ENCODE measurements around the gene ULK3. TPM values are rescaled to one million over a fixed set of nuclear protein-coding genes. Genes with fewer than 3 reads are reported as not detected.

The ULK3 gene
- total RNA-seq, 1 donor from 2014 or later, result 46.4 TPM

DNA sequence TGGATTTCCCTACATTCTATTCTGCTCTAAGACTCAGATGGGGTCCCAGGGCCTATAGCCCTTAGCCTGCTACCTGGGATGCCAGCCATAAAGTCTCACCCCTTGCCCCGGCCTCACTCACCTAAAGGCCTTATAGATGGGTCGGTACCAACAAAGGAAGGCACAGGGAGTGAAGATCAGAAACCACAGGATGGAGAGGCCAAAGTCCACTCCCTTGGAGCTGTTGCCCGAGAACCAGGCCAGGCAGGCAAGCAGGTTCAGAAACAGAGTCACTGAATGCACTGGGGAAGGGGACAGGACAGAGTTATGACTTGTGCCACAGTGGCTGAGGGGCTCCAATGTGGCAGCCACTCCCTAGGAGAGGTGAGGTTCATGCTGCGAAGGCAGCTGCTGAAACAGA is 7.4 kb upstream of the ULK3 start:
- DNase-seq (ENCODE audit: extremely low spot score, unreplicated experiment), result no peak
- H3K4me1 Mint-ChIP-seq (ENCODE audit: unreplicated experiment), result no peaks in the 10 kb centered on the region
- no peaks in the 10 kb centered on the region for H3K27me3 Mint-ChIP-seq
- no peak overlapping the region for H3K4me3 Mint-ChIP-seq
- no peaks in the 10 kb centered on the region for H3K9me3 Mint-ChIP-seq
- TF ChIP-seq, protein P1, sequence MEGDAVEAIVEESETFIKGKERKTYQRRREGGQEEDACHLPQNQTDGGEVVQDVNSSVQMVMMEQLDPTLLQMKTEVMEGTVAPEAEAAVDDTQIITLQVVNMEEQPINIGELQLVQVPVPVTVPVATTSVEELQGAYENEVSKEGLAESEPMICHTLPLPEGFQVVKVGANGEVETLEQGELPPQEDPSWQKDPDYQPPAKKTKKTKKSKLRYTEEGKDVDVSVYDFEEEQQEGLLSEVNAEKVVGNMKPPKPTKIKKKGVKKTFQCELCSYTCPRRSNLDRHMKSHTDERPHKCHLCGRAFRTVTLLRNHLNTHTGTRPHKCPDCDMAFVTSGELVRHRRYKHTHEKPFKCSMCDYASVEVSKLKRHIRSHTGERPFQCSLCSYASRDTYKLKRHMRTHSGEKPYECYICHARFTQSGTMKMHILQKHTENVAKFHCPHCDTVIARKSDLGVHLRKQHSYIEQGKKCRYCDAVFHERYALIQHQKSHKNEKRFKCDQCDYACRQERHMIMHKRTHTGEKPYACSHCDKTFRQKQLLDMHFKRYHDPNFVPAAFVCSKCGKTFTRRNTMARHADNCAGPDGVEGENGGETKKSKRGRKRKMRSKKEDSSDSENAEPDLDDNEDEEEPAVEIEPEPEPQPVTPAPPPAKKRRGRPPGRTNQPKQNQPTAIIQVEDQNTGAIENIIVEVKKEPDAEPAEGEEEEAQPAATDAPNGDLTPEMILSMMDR (conservative IDR thresholded peaks at IDR 0.05), result no peak
- no peak overlapping the region for H3K27ac Mint-ChIP-seq
- H3K36me3 Mint-ChIP-seq, result peaks cover 7% of the 10 kb centered on the region

DNA sequence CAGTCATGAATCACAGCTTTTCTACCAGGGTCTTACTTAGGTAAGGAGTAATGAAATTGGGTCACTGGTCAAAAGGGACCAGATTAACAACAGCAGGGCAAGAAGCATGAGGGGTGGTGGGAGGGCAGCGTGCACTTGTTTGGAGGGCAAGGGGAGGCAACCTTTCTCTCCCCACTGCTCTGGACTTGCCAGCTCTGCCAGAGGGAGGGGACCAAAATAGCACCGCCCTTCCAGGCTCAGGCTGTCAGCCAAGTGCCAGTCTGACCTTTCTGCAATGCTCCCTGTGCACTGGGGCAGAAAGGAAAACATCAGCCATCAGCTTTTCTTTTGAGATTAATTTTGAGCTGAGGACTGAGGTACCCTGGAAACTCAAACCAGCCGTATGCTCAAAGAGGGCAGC is 4.5 kb upstream of the ULK3 start:
- Mint-ChIP-seq H3K36me3 (peaks cover 10% of the 10 kb centered on the region), H3K4me1 (ENCODE audit: unreplicated experiment) (peaks cover 6% of the 10 kb centered on the region), H3K27ac (no peak overlapping the region), H3K4me3 (no peak overlapping the region), H3K27me3 (no peaks in the 10 kb centered on the region), H3K9me3 (no peaks in the 10 kb centered on the region)
- DNase-seq (ENCODE audit: extremely low spot score, unreplicated experiment), result no peak
- TF ChIP-seq, protein P1 (conservative IDR thresholded peaks at IDR 0.05), result no peak

DNA sequence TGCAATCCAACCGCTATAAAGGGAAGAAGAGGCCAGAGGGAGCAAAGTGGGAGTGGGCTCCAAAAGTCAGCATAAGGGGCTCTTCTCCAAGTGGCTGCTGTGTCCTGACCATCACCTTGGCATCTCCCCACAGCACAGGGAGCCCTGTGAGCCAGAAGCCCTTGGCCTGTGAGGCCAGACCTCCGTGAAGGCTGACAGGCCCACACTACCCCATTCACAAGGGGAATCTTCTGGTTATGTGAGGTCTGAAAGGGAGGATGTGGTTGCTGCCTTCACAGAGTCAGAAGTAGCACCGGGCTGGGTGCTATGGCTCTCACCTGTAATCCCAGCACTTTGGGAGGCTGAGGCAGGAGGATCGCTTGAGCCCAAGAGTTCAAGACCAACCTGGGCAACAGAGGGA is 2.6 kb upstream of the ULK3 start:
- no peak for DNase-seq (ENCODE audit: extremely low spot score, unreplicated experiment)
- Mint-ChIP-seq H3K4me3 (no peak overlapping the region), H3K4me1 (ENCODE audit: unreplicated experiment) (peaks cover 21% of the 10 kb centered on the region), H3K27me3 (no peaks in the 10 kb centered on the region), H3K27ac (no peak overlapping the region), H3K9me3 (no peaks in the 10 kb centered on the region), H3K36me3 (peaks cover 10% of the 10 kb centered on the region)
- TF ChIP-seq, protein P1 (conservative IDR thresholded peaks at IDR 0.05), result no peak

DNA sequence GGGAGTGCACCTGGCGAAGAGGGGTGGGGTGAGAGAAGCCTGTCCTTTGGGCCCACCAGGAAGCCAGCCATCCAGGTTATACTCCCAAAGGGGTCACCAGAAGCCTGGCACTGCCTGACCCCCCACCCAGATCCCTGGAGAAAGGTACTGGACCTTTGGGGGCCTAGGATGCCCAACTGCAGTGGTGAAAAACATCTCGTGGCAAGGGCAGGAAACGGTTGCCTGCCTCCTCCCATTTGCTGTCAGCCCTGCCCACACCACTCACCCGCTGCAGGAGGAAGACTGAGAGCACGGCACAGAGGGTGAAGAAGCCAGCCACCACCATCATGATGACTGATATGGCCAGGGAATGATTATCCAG is 2.2 kb upstream of the ULK3 start:
- Mint-ChIP-seq H3K4me1 (ENCODE audit: unreplicated experiment) (peaks cover 21% of the 10 kb centered on the region), H3K9me3 (no peaks in the 10 kb centered on the region), H3K36me3 (peaks cover 10% of the 10 kb centered on the region), H3K27me3 (no peaks in the 10 kb centered on the region), H3K27ac (no peak overlapping the region), H3K4me3 (no peak overlapping the region)
- no peak for DNase-seq (ENCODE audit: extremely low spot score, unreplicated experiment)
- TF ChIP-seq, protein P1 (conservative IDR thresholded peaks at IDR 0.05), result no peak

DNA sequence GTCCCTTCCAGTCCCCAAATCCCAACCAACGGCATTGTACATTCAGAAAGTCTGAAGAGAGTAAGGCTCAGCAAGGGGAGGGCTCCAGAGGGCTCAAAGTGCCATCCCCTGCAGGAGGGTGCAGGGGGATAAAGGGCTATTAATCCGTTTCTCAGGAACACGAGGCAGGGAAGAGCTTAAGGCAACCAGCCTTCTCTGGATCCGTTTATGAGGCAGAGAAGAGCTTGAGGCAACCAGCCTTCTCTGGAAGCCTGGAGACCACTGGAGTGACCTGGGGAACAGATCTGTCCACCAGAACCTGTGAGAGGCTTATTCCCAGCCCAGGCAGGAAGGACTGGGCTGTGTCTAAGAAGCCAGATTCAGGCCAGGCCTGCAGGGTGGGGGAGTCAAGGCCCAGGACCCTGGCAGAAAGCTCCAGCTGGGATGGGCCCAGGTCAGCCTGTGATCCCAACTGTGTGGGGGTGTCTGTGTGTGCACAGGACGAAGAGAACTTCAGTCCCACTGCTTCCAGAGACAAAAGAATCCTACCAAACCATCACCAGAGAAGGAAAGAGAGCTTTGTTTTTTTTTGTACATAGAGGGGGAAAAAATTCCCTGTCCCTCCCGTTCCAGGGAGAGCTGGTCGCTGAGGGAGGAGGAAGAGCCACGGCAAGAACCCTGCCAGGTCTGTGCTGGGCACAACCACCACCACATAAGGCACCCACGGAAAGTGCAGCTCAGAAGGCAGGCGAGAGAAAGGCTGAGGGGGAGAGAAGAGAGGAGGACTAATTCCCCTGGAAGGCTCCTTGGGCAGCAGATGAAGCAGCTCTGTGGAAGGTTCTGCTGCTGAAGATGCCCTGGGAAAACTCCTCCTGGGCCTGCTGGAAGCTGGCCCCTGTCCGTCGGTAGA is 1.6 kb upstream of the ULK3 start:
- H3K4me3 Mint-ChIP-seq, result no peak overlapping the region

More for the DNA sequence above, 1.6 kb upstream of the ULK3 start:
- H3K4me1 Mint-ChIP-seq (ENCODE audit: unreplicated experiment), result peaks cover 21% of the 10 kb centered on the region
- H3K27me3 Mint-ChIP-seq, result no peaks in the 10 kb centered on the region
- H3K27ac Mint-ChIP-seq, result peak overlapping the region; percentile 39
- peaks cover 10% of the 10 kb centered on the region for H3K36me3 Mint-ChIP-seq
- TF ChIP-seq, protein P1 (conservative IDR thresholded peaks at IDR 0.05), result no peak
- no peaks in the 10 kb centered on the region for H3K9me3 Mint-ChIP-seq
- DNase-seq (ENCODE audit: extremely low spot score, unreplicated experiment), result no peak
